ENCODE measurements around the gene OTOP2.

Gene OTOP2

GRCh38 chr17:74923538-74924249 lies 379 bp upstream of the OTOP2 start:
- peak in 26 of 56 donors; percentile 0 to 71 (median 26) for DNase-seq

- DNase-seq: no peak
Measured at GRCh38 chr17:74925242-74925641, 1.2 kb downstream of the OTOP2 start.

- DNase-seq: no peak
Measured at GRCh38 chr17:74928786-74929185, 4.7 kb downstream of the OTOP2 start.

GRCh38 chr17:74930535-74931036 lies 6.5 kb downstream of the OTOP2 start:
- no peak for DNase-seq

GRCh38 chr17:74935048-74935447 lies 11.0 kb downstream of the OTOP2 start:
- DNase-seq: no peak

- DNase-seq: no peak
Measured at GRCh38 chr17:74935585-74936469, 11.8 kb downstream of the OTOP2 start, which contains the start of gene OTOP3. OTOP3 (plus strand) TSS chr17:74935898; CDS start chr17:74935922, 24 bp downstream.

- DNase-seq: no peak
Measured at GRCh38 chr17:74936470-74936799, 12.4 kb downstream of the OTOP2 start.

GRCh38 chr17:74937064-74938051 lies 13.3 kb downstream of the OTOP2 start:
- no peak for DNase-seq

- DNase-seq: no peak
Measured at GRCh38 chr17:74938194-74938950, 14.3 kb downstream of the OTOP2 start.

GRCh38 chr17:74939534-74939933 lies 15.5 kb downstream of the OTOP2 start:
- DNase-seq: no peak

- DNase-seq: no peak
Measured at GRCh38 chr17:74941128-74941725, 17.2 kb downstream of the OTOP2 start.

- no peak for DNase-seq
Measured at GRCh38 chr17:74943808-74944522, 19.9 kb downstream of the OTOP2 start.

- no peak for DNase-seq
Measured at GRCh38 chr17:74945543-74945942, 21.5 kb downstream of the OTOP2 start.

GRCh38 chr17:74946641-74947040 lies 22.6 kb downstream of the OTOP2 start:
- no peak for DNase-seq

GRCh38 chr17:74947041-74947754 lies 23.1 kb downstream of the OTOP2 start:
- DNase-seq: no peak

- no peak for DNase-seq
Measured at GRCh38 chr17:74949455-74950115, 25.5 kb downstream of the OTOP2 start.

GRCh38 chr17:74950207-74950606 lies 26.1 kb downstream of the OTOP2 start:
- no peak for DNase-seq

- no peak for DNase-seq
Measured at GRCh38 chr17:74951065-74951464, 27.0 kb downstream of the OTOP2 start.
